ENCODE data around the gene FBXO40. TPM values are rescaled to one million over a fixed set of nuclear protein-coding genes. Genes with fewer than 3 reads are reported as not detected.

FBXO40 gene

Small RNAs within 50 kb of the gene (small RNA-seq; reads per million reads assigned to genes)
- not detected for gene RNU4-62P

All from skeletal muscle satellite cell (primary cell).